HEK293 (cell line): ENCODE measurements around the gene TNFRSF25.

Source experiments
- GLIS1 ChIP-seq: fragments of 450-650 bp; formaldehyde crosslinking; IDR thresholded peaks from 2 replicates; pipeline ENCODE4 v1.5.1; 2016; ENCODE audit warnings: missing biosample characterization, missing genetic modification characterization
- RBAK ChIP-seq: fragments of 450-650 bp; formaldehyde crosslinking; IDR thresholded peaks from 2 replicates; pipeline ENCODE4 v1.5.1; 2016; ENCODE audit warnings: missing biosample characterization, missing genetic modification characterization
- REPIN1 ChIP-seq: fragments of 450-650 bp; formaldehyde crosslinking; IDR thresholded peaks from 2 replicates; pipeline ENCODE4 v1.5.1; 2017; ENCODE audit warnings: missing biosample characterization, missing genetic modification characterization, low read depth
- SP2 ChIP-seq: fragments of 450-650 bp; formaldehyde crosslinking; IDR thresholded peaks from 2 replicates; pipeline ENCODE4 v1.5.1; 2016; ENCODE audit warnings: missing biosample characterization, missing genetic modification characterization
- SP7 ChIP-seq: fragments of 450-650 bp; formaldehyde crosslinking; IDR thresholded peaks from 2 replicates; pipeline ENCODE4 v1.5.1; 2016; ENCODE audit warnings: missing biosample characterization, missing genetic modification characterization
- WT1 ChIP-seq: fragments of 450-650 bp; formaldehyde crosslinking; IDR thresholded peaks from 2 replicates; pipeline ENCODE4 v1.5.1; 2016; ENCODE audit warnings: missing biosample characterization, missing genetic modification characterization
- YY2 ChIP-seq: fragments of 450-650 bp; formaldehyde crosslinking; IDR thresholded peaks from 2 replicates; pipeline ENCODE4 v1.5.1; 2016; ENCODE audit warnings: missing biosample characterization, missing genetic modification characterization
- ZNF169 ChIP-seq: fragments of 450-650 bp; formaldehyde crosslinking; IDR thresholded peaks from 2 replicates; pipeline ENCODE4 v1.5.1; 2016; ENCODE audit warnings: missing biosample characterization, missing genetic modification characterization
- ZNF292 ChIP-seq: fragments of 450-650 bp; formaldehyde crosslinking; IDR thresholded peaks from 2 replicates; pipeline ENCODE4 v1.5.1; 2016; ENCODE audit warnings: low read depth, missing biosample characterization, missing genetic modification characterization, borderline replicate concordance
- ZNF391 ChIP-seq: fragments of 450-650 bp; formaldehyde crosslinking; IDR thresholded peaks from 2 replicates; pipeline ENCODE4 v1.5.1; 2016; ENCODE audit warnings: low read depth, missing biosample characterization, missing genetic modification characterization, borderline replicate concordance
- ZNF433 ChIP-seq: fragments of 450-650 bp; formaldehyde crosslinking; IDR thresholded peaks from 2 replicates; pipeline ENCODE4 v1.5.1; 2016; ENCODE audit warnings: missing biosample characterization, missing genetic modification characterization, low read depth
- ZNF530 ChIP-seq: fragments of 450-650 bp; formaldehyde crosslinking; IDR thresholded peaks from 2 replicates; pipeline ENCODE4 v1.5.1; 2016; ENCODE audit warnings: low read depth, missing biosample characterization, missing genetic modification characterization
- ZNF548 ChIP-seq: fragments of 450-650 bp; formaldehyde crosslinking; IDR thresholded peaks from 2 replicates; pipeline ENCODE4 v1.5.1; 2016; ENCODE audit warnings: missing biosample characterization, missing genetic modification characterization
- TF ChIP-seq, protein P1 (sequence below): fragments of 450-650 bp; formaldehyde crosslinking; IDR thresholded peaks from 2 replicates; pipeline ENCODE4 v1.5.1; 2016; ENCODE audit warnings: missing biosample characterization, missing genetic modification characterization
- TF ChIP-seq, protein P2 (sequence below): fragments of 450-650 bp; formaldehyde crosslinking; IDR thresholded peaks from 2 replicates; pipeline ENCODE4 v1.5.1; 2016; ENCODE audit warnings: missing biosample characterization, missing genetic modification characterization, borderline replicate concordance
- TF ChIP-seq, protein P3 (sequence below): fragments of 450-650 bp; formaldehyde crosslinking; IDR thresholded peaks from 2 replicates; pipeline ENCODE4 v1.5.1; 2016; ENCODE audit warnings: missing biosample characterization, missing genetic modification characterization
- TF ChIP-seq, protein P4 (sequence below): fragments of 450-650 bp; formaldehyde crosslinking; IDR thresholded peaks from 2 replicates; pipeline ENCODE4 v1.5.1; 2016; ENCODE audit warnings: missing biosample characterization, missing genetic modification characterization, borderline replicate concordance
- TF ChIP-seq, protein P5 (sequence below): IDR thresholded peaks from 2 replicates; pipeline ENCODE4 v1.6.1; 2011; ENCODE audit warnings: mild to moderate bottlenecking, low read depth, low read length, borderline replicate concordance
- TF ChIP-seq, protein P6 (sequence below): fragments of 450-650 bp; formaldehyde crosslinking; IDR thresholded peaks from 2 replicates; pipeline ENCODE4 v1.5.1; 2017; ENCODE audit warnings: missing biosample characterization, missing genetic modification characterization

Gene TNFRSF25

DNA sequence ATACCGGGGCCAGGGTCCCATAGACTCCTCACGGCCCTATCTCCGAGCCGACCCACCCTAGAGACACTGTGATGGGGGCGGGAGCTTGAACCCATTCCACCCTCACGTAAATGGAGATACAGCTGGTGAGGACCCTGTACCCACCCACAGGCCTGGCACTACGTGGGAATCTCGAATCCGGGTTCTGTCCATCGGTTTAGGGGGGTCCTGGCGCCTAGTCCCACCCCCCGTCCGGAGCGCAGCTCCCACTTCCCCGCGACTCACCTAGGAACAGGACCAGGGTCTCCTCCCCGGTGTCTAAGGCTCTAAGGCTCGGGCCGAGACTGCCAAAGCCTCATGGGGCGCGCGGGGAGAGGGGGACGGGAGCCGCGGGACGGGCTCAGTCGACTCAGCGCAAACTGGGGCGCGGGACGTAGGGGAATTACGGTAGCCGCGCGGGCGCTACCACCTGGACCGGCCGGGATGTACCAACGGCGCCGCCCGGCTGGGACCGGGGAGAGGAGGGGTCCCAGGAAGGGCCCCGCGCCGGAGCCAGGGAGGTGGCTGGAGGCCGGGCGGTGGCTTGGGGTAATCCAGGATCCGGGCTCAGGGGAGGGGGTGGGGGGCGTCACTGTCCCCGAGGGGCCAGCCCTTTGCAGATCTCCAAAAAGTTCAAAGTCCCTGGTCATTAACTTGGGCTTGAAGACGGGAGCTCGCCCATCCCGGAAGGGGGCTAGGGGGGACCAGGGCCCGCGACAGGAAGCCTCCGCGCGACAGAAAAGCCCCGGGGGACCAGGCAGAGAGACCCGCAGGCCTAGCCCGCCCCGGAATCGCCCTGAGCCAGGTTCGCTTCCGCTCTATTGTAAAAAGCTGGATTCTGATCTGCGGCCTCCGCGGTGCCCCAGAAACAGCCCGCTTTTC, 24.5 kb upstream of the TNFRSF25 start (continued):
- TF ChIP-seq, protein P1, sequence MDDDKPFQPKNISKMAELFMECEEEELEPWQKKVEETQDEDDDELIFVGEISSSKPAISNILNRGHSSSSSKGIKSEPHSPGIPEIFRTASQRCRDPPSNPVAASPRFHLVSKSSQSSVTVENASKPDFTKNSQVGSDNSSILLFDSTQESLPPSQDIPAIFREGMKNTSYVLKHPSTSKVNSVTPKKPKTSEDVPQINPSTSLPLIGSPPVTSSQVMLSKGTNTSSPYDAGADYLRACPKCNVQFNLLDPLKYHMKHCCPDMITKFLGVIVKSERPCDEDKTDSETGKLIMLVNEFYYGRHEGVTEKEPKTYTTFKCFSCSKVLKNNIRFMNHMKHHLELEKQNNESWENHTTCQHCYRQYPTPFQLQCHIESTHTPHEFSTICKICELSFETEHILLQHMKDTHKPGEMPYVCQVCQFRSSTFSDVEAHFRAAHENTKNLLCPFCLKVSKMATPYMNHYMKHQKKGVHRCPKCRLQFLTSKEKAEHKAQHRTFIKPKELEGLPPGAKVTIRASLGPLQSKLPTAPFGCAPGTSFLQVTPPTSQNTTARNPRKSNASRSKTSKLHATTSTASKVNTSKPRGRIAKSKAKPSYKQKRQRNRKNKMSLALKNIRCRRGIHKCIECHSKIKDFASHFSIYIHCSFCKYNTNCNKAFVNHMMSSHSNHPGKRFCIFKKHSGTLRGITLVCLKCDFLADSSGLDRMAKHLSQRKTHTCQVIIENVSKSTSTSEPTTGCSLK (tag by site-specific recombination): no peak
- TF ChIP-seq RBAK (no peak), GLIS1 (tag by site-specific recombination) (peak; percentile 83), YY2 (tag by site-specific recombination) (no peak), WT1 (tag by site-specific recombination) (no peak; the same call in 1 of the 2 replicates), ZNF391 (tag by site-specific recombination) (peak; percentile 83; the same call in 1 of the 2 replicates), SP2 (tag by site-specific recombination) (peak; percentile 60), ZNF169 (tag by site-specific recombination) (no peak), REPIN1 (tag by site-specific recombination) (no peak), ZNF433 (tag by site-specific recombination) (no peak), ZNF530 (tag by site-specific recombination) (no peak), ZNF548 (no peak), ZNF292 (tag by site-specific recombination) (no peak), SP7 (tag by site-specific recombination) (peak; percentile 74)
- TF ChIP-seq, protein P2, sequence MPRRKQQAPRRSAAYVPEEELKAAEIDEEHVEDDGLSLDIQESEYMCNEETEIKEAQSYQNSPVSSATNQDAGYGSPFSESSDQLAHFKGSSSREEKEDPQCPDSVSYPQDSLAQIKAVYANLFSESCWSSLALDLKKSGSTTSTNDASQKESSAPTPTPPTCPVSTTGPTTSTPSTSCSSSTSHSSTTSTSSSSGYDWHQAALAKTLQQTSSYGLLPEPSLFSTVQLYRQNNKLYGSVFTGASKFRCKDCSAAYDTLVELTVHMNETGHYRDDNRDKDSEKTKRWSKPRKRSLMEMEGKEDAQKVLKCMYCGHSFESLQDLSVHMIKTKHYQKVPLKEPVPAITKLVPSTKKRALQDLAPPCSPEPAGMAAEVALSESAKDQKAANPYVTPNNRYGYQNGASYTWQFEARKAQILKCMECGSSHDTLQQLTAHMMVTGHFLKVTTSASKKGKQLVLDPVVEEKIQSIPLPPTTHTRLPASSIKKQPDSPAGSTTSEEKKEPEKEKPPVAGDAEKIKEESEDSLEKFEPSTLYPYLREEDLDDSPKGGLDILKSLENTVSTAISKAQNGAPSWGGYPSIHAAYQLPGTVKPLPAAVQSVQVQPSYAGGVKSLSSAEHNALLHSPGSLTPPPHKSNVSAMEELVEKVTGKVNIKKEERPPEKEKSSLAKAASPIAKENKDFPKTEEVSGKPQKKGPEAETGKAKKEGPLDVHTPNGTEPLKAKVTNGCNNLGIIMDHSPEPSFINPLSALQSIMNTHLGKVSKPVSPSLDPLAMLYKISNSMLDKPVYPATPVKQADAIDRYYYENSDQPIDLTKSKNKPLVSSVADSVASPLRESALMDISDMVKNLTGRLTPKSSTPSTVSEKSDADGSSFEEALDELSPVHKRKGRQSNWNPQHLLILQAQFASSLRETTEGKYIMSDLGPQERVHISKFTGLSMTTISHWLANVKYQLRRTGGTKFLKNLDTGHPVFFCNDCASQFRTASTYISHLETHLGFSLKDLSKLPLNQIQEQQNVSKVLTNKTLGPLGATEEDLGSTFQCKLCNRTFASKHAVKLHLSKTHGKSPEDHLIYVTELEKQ (tag by site-specific recombination): no peak
- TF ChIP-seq, protein P3, sequence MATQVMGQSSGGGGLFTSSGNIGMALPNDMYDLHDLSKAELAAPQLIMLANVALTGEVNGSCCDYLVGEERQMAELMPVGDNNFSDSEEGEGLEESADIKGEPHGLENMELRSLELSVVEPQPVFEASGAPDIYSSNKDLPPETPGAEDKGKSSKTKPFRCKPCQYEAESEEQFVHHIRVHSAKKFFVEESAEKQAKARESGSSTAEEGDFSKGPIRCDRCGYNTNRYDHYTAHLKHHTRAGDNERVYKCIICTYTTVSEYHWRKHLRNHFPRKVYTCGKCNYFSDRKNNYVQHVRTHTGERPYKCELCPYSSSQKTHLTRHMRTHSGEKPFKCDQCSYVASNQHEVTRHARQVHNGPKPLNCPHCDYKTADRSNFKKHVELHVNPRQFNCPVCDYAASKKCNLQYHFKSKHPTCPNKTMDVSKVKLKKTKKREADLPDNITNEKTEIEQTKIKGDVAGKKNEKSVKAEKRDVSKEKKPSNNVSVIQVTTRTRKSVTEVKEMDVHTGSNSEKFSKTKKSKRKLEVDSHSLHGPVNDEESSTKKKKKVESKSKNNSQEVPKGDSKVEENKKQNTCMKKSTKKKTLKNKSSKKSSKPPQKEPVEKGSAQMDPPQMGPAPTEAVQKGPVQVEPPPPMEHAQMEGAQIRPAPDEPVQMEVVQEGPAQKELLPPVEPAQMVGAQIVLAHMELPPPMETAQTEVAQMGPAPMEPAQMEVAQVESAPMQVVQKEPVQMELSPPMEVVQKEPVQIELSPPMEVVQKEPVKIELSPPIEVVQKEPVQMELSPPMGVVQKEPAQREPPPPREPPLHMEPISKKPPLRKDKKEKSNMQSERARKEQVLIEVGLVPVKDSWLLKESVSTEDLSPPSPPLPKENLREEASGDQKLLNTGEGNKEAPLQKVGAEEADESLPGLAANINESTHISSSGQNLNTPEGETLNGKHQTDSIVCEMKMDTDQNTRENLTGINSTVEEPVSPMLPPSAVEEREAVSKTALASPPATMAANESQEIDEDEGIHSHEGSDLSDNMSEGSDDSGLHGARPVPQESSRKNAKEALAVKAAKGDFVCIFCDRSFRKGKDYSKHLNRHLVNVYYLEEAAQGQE (tag by site-specific recombination): 0 out of 2 replicates have a peak, but pooled peaks have one; percentile 20
- TF ChIP-seq, protein P4, sequence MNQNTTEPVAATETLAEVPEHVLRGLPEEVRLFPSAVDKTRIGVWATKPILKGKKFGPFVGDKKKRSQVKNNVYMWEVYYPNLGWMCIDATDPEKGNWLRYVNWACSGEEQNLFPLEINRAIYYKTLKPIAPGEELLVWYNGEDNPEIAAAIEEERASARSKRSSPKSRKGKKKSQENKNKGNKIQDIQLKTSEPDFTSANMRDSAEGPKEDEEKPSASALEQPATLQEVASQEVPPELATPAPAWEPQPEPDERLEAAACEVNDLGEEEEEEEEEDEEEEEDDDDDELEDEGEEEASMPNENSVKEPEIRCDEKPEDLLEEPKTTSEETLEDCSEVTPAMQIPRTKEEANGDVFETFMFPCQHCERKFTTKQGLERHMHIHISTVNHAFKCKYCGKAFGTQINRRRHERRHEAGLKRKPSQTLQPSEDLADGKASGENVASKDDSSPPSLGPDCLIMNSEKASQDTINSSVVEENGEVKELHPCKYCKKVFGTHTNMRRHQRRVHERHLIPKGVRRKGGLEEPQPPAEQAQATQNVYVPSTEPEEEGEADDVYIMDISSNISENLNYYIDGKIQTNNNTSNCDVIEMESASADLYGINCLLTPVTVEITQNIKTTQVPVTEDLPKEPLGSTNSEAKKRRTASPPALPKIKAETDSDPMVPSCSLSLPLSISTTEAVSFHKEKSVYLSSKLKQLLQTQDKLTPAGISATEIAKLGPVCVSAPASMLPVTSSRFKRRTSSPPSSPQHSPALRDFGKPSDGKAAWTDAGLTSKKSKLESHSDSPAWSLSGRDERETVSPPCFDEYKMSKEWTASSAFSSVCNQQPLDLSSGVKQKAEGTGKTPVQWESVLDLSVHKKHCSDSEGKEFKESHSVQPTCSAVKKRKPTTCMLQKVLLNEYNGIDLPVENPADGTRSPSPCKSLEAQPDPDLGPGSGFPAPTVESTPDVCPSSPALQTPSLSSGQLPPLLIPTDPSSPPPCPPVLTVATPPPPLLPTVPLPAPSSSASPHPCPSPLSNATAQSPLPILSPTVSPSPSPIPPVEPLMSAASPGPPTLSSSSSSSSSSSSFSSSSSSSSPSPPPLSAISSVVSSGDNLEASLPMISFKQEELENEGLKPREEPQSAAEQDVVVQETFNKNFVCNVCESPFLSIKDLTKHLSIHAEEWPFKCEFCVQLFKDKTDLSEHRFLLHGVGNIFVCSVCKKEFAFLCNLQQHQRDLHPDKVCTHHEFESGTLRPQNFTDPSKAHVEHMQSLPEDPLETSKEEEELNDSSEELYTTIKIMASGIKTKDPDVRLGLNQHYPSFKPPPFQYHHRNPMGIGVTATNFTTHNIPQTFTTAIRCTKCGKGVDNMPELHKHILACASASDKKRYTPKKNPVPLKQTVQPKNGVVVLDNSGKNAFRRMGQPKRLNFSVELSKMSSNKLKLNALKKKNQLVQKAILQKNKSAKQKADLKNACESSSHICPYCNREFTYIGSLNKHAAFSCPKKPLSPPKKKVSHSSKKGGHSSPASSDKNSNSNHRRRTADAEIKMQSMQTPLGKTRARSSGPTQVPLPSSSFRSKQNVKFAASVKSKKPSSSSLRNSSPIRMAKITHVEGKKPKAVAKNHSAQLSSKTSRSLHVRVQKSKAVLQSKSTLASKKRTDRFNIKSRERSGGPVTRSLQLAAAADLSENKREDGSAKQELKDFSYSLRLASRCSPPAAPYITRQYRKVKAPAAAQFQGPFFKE (tag by site-specific recombination): no peak
- TF ChIP-seq, protein P5, sequence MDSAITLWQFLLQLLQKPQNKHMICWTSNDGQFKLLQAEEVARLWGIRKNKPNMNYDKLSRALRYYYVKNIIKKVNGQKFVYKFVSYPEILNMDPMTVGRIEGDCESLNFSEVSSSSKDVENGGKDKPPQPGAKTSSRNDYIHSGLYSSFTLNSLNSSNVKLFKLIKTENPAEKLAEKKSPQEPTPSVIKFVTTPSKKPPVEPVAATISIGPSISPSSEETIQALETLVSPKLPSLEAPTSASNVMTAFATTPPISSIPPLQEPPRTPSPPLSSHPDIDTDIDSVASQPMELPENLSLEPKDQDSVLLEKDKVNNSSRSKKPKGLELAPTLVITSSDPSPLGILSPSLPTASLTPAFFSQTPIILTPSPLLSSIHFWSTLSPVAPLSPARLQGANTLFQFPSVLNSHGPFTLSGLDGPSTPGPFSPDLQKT: no peak
- TF ChIP-seq, protein P6, sequence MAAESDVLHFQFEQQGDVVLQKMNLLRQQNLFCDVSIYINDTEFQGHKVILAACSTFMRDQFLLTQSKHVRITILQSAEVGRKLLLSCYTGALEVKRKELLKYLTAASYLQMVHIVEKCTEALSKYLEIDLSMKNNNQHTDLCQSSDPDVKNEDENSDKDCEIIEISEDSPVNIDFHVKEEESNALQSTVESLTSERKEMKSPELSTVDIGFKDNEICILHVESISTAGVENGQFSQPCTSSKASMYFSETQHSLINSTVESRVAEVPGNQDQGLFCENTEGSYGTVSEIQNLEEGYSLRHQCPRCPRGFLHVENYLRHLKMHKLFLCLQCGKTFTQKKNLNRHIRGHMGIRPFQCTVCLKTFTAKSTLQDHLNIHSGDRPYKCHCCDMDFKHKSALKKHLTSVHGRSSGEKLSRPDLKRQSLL (tag by site-specific recombination): peak; percentile 81
